Measurements from ENCODE around the gene RBPJL. TPM values are rescaled to one million over a fixed set of nuclear protein-coding genes. Genes with fewer than 3 reads are reported as not detected.

The RBPJL gene
- total RNA-seq, 1 experiment from 2014 or later, result not detected

DNA sequence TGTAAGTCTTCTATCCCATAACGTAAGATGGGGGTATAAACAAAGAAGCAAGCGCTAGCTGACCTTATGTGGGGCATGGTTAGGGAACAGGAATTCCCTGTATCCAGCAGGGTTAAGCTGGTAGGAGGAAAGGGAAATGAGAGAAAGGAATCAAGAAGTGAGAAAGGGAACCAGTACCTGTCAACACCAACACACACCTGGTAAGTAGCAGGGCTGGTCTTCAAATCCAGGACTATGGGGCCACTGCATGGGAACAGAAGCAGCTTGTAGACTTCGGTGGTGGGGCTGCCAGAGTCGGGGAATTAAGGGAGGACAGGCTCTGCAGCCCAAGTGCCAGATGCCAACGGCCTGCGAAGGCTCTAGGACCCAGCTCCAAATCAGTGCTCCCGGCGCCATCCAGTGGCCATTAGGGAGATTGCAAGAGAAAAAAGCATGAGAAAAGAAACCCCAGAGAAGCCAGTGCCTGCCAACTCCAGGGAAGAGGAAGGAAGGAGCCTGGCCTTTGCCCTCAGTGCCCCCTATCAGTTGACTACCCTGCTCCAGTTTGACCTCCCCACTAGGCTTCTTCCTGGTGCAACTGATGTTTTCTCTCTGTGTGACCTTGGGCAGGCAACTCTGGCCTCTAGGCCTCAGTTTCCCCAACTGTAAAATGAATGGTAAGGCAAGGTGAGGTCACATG is 15.8 kb upstream of the RBPJL start:
- TF ChIP-seq EGR1 (IDR thresholded peaks at IDR 0.05; ENCODE audit: low read depth) (no peak), CTCF (IDR thresholded peaks at IDR 0.05 in 2 of 3, conservative IDR thresholded peaks at IDR 0.05 in 1 of 3; ENCODE audit: borderline replicate concordance in 1 of 3, insufficient read depth in 1 of 3, low read depth in 2 of 3, low read length in 2 of 3) (peak; percentile 84 to 90 (median 88)), RAD21 (IDR thresholded peaks at IDR 0.05; ENCODE audit: low read depth) (peak; percentile 88), EZH2 (IDR thresholded peaks at IDR 0.05) (no peak), CBX3 (IDR thresholded peaks at IDR 0.05; ENCODE audit: low read depth) (no peak), EZH2phosphoT487 (IDR thresholded peaks at IDR 0.05; ENCODE audit: borderline replicate concordance) (no peak), POLR2AphosphoS5 (IDR thresholded peaks at IDR 0.05; ENCODE audit: low read depth, low read length) (no peak), SP1 (IDR thresholded peaks at IDR 0.05; ENCODE audit: low read depth) (no peak), ZNF274 (IDR thresholded peaks at IDR 0.05; ENCODE audit: low read depth, low read length) (no peak), SRF (IDR thresholded peaks at IDR 0.05; ENCODE audit: low read depth) (no peak), CEBPB (IDR thresholded peaks at IDR 0.05; ENCODE audit: low read depth) (no peak), POLR2A (IDR thresholded peaks at IDR 0.05; ENCODE audit: borderline replicate concordance, extremely low read depth, insufficient read depth, insufficient read length) (no peak)
- TF ChIP-seq, protein P1, sequence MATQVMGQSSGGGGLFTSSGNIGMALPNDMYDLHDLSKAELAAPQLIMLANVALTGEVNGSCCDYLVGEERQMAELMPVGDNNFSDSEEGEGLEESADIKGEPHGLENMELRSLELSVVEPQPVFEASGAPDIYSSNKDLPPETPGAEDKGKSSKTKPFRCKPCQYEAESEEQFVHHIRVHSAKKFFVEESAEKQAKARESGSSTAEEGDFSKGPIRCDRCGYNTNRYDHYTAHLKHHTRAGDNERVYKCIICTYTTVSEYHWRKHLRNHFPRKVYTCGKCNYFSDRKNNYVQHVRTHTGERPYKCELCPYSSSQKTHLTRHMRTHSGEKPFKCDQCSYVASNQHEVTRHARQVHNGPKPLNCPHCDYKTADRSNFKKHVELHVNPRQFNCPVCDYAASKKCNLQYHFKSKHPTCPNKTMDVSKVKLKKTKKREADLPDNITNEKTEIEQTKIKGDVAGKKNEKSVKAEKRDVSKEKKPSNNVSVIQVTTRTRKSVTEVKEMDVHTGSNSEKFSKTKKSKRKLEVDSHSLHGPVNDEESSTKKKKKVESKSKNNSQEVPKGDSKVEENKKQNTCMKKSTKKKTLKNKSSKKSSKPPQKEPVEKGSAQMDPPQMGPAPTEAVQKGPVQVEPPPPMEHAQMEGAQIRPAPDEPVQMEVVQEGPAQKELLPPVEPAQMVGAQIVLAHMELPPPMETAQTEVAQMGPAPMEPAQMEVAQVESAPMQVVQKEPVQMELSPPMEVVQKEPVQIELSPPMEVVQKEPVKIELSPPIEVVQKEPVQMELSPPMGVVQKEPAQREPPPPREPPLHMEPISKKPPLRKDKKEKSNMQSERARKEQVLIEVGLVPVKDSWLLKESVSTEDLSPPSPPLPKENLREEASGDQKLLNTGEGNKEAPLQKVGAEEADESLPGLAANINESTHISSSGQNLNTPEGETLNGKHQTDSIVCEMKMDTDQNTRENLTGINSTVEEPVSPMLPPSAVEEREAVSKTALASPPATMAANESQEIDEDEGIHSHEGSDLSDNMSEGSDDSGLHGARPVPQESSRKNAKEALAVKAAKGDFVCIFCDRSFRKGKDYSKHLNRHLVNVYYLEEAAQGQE (IDR thresholded peaks at IDR 0.05; ENCODE audit: low read depth), result no peak
- TF ChIP-seq, protein P2, sequence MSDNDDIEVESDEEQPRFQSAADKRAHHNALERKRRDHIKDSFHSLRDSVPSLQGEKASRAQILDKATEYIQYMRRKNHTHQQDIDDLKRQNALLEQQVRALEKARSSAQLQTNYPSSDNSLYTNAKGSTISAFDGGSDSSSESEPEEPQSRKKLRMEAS (IDR thresholded peaks at IDR 0.05), result no peak
- TF ChIP-seq, protein P3, sequence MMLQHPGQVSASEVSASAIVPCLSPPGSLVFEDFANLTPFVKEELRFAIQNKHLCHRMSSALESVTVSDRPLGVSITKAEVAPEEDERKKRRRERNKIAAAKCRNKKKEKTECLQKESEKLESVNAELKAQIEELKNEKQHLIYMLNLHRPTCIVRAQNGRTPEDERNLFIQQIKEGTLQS (IDR thresholded peaks at IDR 0.05), result no peak
- no TSS peak for BruUV-seq (replicated peaks)
- Histone ChIP-seq H3K9ac (ENCODE audit: low read length) (no peak overlapping the region), H2AFZ (ENCODE audit: low read depth, low read length, poor library complexity, severe bottlenecking) (peak overlapping the region; percentile 46), H3K4me1 (ENCODE audit: control insufficient read depth in 1 of 2, insufficient read depth in 2 of 2, low read length in 2 of 2) (peaks cover 0 to 12% of the 10 kb centered on the region in 2 experiments; a peak in 2 of 4 replicates), H3K4me3 (replicated peaks in 1 of 2; ENCODE audit: low read depth in 1 of 2, low read length in 2 of 2) (no peak overlapping the region), H3K79me2 (ENCODE audit: insufficient read depth, low read length) (no peaks in the 10 kb centered on the region), H3K9me2 (ENCODE audit: insufficient read depth) (no peaks in the 10 kb centered on the region), H3K36me3 (ENCODE audit: control insufficient read depth in 1 of 2, insufficient read depth in 2 of 2, low read length in 2 of 2) (no peaks in the 10 kb centered on the region), H3K27me3 (ENCODE audit: insufficient read depth, low read length) (no peaks in the 10 kb centered on the region), H3K4me2 (ENCODE audit: low read length) (0 out of 2 replicates have a peak overlapping the region, but pooled peaks have one; percentile 22), H3K27ac (ENCODE audit: low read depth, low read length) (no peak overlapping the region), H3K9me3 (ENCODE audit: control insufficient read depth in 1 of 2, insufficient read depth in 1 of 2, low read depth in 1 of 2, low read length in 2 of 2) (peaks cover 0 to 3% of the 10 kb centered on the region in 2 experiments; a peak in 1 of 4 replicates), H4K20me1 (ENCODE audit: insufficient read depth) (no peaks in the 10 kb centered on the region)
- ATAC-seq, result peak; percentile 73
- POLR2A ChIA-PET, result interaction anchor here (1.3 kb wide), 1 partner anchor 11 kb away, joined by 3 read pairs; no protein-coding TSS in a partner anchor
- intact Hi-C loops (cut with micrococcal nuclease), result loop anchor here (2.0 kb wide), 3 partner anchors 152 to 280 kb away; no protein-coding TSS in a partner anchor
- CTCF ChIA-PET, result interaction anchor here (0.7 to 5.4 kb wide), 15 partner anchors 10 to 543 kb away, joined by 3 to 30 read pairs (median 4); no protein-coding TSS in a partner anchor
- RAD21 ChIA-PET (ENCODE audit: low non-redundant PET in 1 of 2, low total read pairs in 2 of 2, uncharacterized antibody in 2 of 2, unreplicated experiment in 2 of 2), result interaction anchor here (0.5 to 1.9 kb wide), 5 partner anchors 152 to 279 kb away, joined by 3 to 9 read pairs (median 5); no protein-coding TSS in a partner anchor
- DNase-seq (ENCODE audit: low read depth, low spot score), result peak; percentile 41
